Brain pericyte (primary cell): ENCODE results near the gene GLDC.
"Not testable (repeated sequence)": the region's sequence is repeated elsewhere in the genome, so short reads cannot be mapped to it uniquely, and the experiment has no call there.

Source experiments
- DNase-seq: peaks from one replicate; pipeline ENCODE4 v3.0.0-alpha.2; 2012; ENCODE audit warnings: low read depth, low spot score

The GLDC gene

GRCh38 chr9:6664204-6664680 lies 18.7 kb upstream of the GLDC start:
- DNase-seq = no peak

- no peak for DNase-seq
Observed at GRCh38 chr9:6660512-6660911, 15.0 kb upstream of the GLDC start.

GRCh38 chr9:6658628-6659353 lies 13.3 kb upstream of the GLDC start:
- no peak for DNase-seq

GRCh38 chr9:6656614-6657300 lies 11.2 kb upstream of the GLDC start:
- DNase-seq = no peak

GRCh38 chr9:6655036-6655435 lies 9.5 kb upstream of the GLDC start:
- no peak for DNase-seq

- no peak for DNase-seq
Observed at GRCh38 chr9:6646293-6646636, 736 bp upstream of the GLDC start.

- DNase-seq = not testable (repeated sequence)
Observed at GRCh38 chr9:6645105-6645354, 499 bp downstream of the GLDC start.

- DNase-seq = no peak
Observed at GRCh38 chr9:6644346-6645104, 1.0 kb downstream of the GLDC start.

GRCh38 chr9:6641961-6642360 lies 3.6 kb downstream of the GLDC start:
- DNase-seq = no peak

GRCh38 chr9:6641561-6641960 lies 4.0 kb downstream of the GLDC start:
- DNase-seq = no peak

GRCh38 chr9:6641056-6641455 lies 4.5 kb downstream of the GLDC start:
- DNase-seq = no peak

- DNase-seq = no peak
Observed at GRCh38 chr9:6640268-6641051, 5.1 kb downstream of the GLDC start.

GRCh38 chr9:6639622-6640021 lies 5.9 kb downstream of the GLDC start:
- DNase-seq = no peak

GRCh38 chr9:6634444-6634843 lies 11.1 kb downstream of the GLDC start:
- no peak for DNase-seq

- DNase-seq = no peak
Observed at GRCh38 chr9:6633378-6633777, 12.2 kb downstream of the GLDC start.

- DNase-seq = no peak
Observed at GRCh38 chr9:6632516-6633183, 12.9 kb downstream of the GLDC start.

GRCh38 chr9:6631207-6631512 lies 14.4 kb downstream of the GLDC start:
- no peak for DNase-seq

GRCh38 chr9:6630502-6631206 lies 14.9 kb downstream of the GLDC start:
- no peak for DNase-seq

GRCh38 chr9:6628704-6629103 lies 16.8 kb downstream of the GLDC start:
- DNase-seq = no peak

- DNase-seq = no peak
Observed at GRCh38 chr9:6625363-6625762, 20.2 kb downstream of the GLDC start.

- DNase-seq = not testable (repeated sequence)
Observed at GRCh38 chr9:6622784-6623183, 22.7 kb downstream of the GLDC start.
